B cell (primary cell): Measurements from ENCODE around the gene PALLD. TPM values are rescaled to one million over a fixed set of nuclear protein-coding genes. Genes with fewer than 3 reads are reported as not detected.

Source experiments
- ATAC-seq: fragments of 200-7000 bp; cut with Tn5 transposase; one replicate; pipeline ENCODE4 v1.10.0; 2021; ENCODE audit warnings: low read depth, mild to moderate bottlenecking, moderate number of reproducible peaks, moderate library complexity
- CTCF ChIA-PET: fragments of 350-600 bp; sonication (Branson Sonifier 250); formaldehyde crosslinking; loops from one replicate; lab custom pipeline; 2021; ENCODE audit warnings: antibody characterized with exemption, inconsistent platforms; lab: Charles Lee
- POLR2A ChIA-PET: fragments of 350-600 bp; sonication (Branson Sonifier 250); formaldehyde crosslinking; loops from one replicate; lab custom pipeline; 2021; ENCODE audit warnings: antibody characterized with exemption; lab: Charles Lee
- DNase-seq: peaks from one replicate; pipeline ENCODE4 v3.0.0; 2013
- H2AFZ ChIP-seq: 2 replicates; pipeline ENCODE4 v1.6.1; 2012; ENCODE audit warnings: mild to moderate bottlenecking, low read depth, low read length; ENCODE audit not compliant: insufficient read depth, poor library complexity, severe bottlenecking
- H3K27ac ChIP-seq, 2 donors: 1 replicate in 1 of 2; 2 replicates in 1 of 2; pipeline ENCODE4 v1.5.1; 2012 to 2013; ENCODE audit warnings: low read length in 2 of 2, mild to moderate bottlenecking in 2 of 2, moderate library complexity in 1 of 2
- H3K27me3 ChIP-seq, 4 experiments: fragments of 200-600 bp in 1 of 4; sonication (generic) in 1 of 4; replicated peaks in 1 of 4; 1 replicate in 2 of 4; 2 replicates in 2 of 4; pipeline versions ENCODE4 v1.6.1 to v1.7.0; 2013 to 2016; ENCODE audit warnings: low read length in 3 of 4, mild to moderate bottlenecking in 2 of 4, mixed read lengths in 1 of 4, moderate library complexity in 1 of 4; ENCODE audit not compliant: insufficient read depth in 4 of 4, control insufficient read depth in 3 of 4; ENCODE audit errors: control extremely low read depth in 1 of 4
- H3K36me3 ChIP-seq, 2 experiments: replicated peaks in 1 of 2; 1 replicate in 1 of 2; 2 replicates in 1 of 2; pipeline versions ENCODE4 v1.6.1 to v1.7.1; 2013; ENCODE audit warnings: low read length in 1 of 2; ENCODE audit not compliant: insufficient read depth in 2 of 2, control insufficient read depth in 1 of 2; ENCODE audit errors: control extremely low read depth in 1 of 2, extremely low read depth in 1 of 2
- H3K4me1 ChIP-seq, 2 donors: fragments of 200-600 bp in 1 of 2; sonication (generic) in 1 of 2; 1 replicate in 1 of 2; 2 replicates in 1 of 2; pipeline versions ENCODE4 v1.5.1 to v1.6.1; 2013 to 2017; ENCODE audit warnings: low read length in 2 of 2; ENCODE audit not compliant: control insufficient read depth in 2 of 2, insufficient read depth in 2 of 2
- H3K4me2 ChIP-seq: replicated peaks from 2 replicates; pipeline ENCODE3; 2012; ENCODE audit warnings: mild to moderate bottlenecking, low read depth, low read length; ENCODE audit not compliant: poor library complexity, severe bottlenecking
- H3K4me3 ChIP-seq, 5 experiments: fragments of 200-600 bp in 1 of 5; sonication (generic) in 1 of 5; 1 replicate in 3 of 5; 2 replicates in 2 of 5; pipeline versions ENCODE4 v1.5.1 to v1.7.0; 2011 to 2016; ENCODE audit warnings: low read length in 4 of 5, mild to moderate bottlenecking in 4 of 5, low read depth in 2 of 5, control low read depth in 1 of 5, moderate library complexity in 1 of 5; ENCODE audit not compliant: insufficient read depth in 1 of 5; ENCODE audit errors: control extremely low read depth in 1 of 5, extremely low read depth in 1 of 5
- H3K79me2 ChIP-seq: fragments of 200-600 bp; sonication (generic); one replicate; pipeline ENCODE4 v1.6.0; 2016; ENCODE audit warnings: low read length; ENCODE audit not compliant: control insufficient read depth, insufficient read depth
- H3K9ac ChIP-seq: fragments of 200-600 bp; sonication (generic); 2 replicates; pipeline ENCODE4 v1.6.1; 2017; ENCODE audit warnings: mild to moderate bottlenecking, low read length, moderate library complexity
- H3K9me3 ChIP-seq, 3 donors: one replicate each; pipeline versions ENCODE4 v1.6.1 to v1.7.1; 2013; ENCODE audit warnings: low read length in 2 of 3; ENCODE audit not compliant: control insufficient read depth in 2 of 3, insufficient read depth in 1 of 3; ENCODE audit errors: control extremely low read depth in 1 of 3
- H4K20me1 ChIP-seq: 2 replicates; pipeline ENCODE4 v1.6.0; 2012; ENCODE audit warnings: mild to moderate bottlenecking, low read length; ENCODE audit not compliant: insufficient read depth, control insufficient read depth, poor library complexity, severe bottlenecking
- H3K27ac Mint-ChIP-seq: one replicate; pipeline ENCODE4 v1.8.0; 2021; ENCODE audit warnings: mixed read lengths
- H3K27me3 Mint-ChIP-seq: one replicate; pipeline ENCODE4 v1.8.0; 2021; ENCODE audit warnings: mixed read lengths
- H3K4me1 Mint-ChIP-seq: one replicate; pipeline ENCODE4 v1.8.0; 2021; ENCODE audit warnings: mixed read lengths
- H3K4me3 Mint-ChIP-seq: one replicate; pipeline ENCODE4 v1.8.0; 2021; ENCODE audit warnings: mixed read lengths
- H3K9me3 Mint-ChIP-seq: one replicate; pipeline ENCODE4 v1.8.0; 2022; ENCODE audit warnings: mixed read lengths; ENCODE audit not compliant: insufficient read depth
- CTCF ChIP-seq: fragments of 200-600 bp; IDR thresholded peaks from one replicate; pipeline ENCODE4 v1.8.0; 2022; ENCODE audit warnings: antibody characterized with exemption, mild to moderate bottlenecking
- EZH2 ChIP-seq: IDR thresholded peaks from 2 replicates; pipeline ENCODE4 v1.6.1; 2012; ENCODE audit warnings: borderline replicate concordance, low read depth, mild to moderate bottlenecking, moderate library complexity, low read length; ENCODE audit not compliant: insufficient read depth, poor library complexity, severe bottlenecking
- WGBS: methylation state at CpG from one replicate; pipeline ENCODE4 v1.1.5; 2013; ENCODE audit warnings: missing lambda C conversion rate; ENCODE audit not compliant: insufficient coverage; 5-methylcytosine and 5-hydroxymethylcytosine counted together
- intact Hi-C: fragments of 100-400 bp; cut with micrococcal nuclease; formaldehyde crosslinking; loops from one replicate; pipeline ENCODE4 v1.10.0; 2022
- polyA plus RNA-seq: library from polyadenylated mRNA; depleted of rRNA; stranded (reverse); fragments of >200 nt; gene quantifications from 2 replicates; pipeline ENCODE4 v1.2.3, GENCODE V29; 2012
- total RNA-seq, 2 donors: library from RNA; stranded (reverse); fragments of 120-200 nt in 1 of 2; gene quantifications; 1 replicate in 1 of 2; 2 replicates in 1 of 2; pipeline versions ENCODE4 v1.2.3 to v1.2.4, GENCODE V29; 2013 to 2022

The PALLD gene
- total and polyA plus RNA-seq, 2 donors (not counting 1 experiment from before 2014, with no cell fraction given), result 0.63 to 0.71 TPM

- Histone ChIP-seq H3K27ac (no peak overlapping the region), H4K20me1 (no peaks in the 10 kb centered on the region), H3K27me3 (no peaks in the 10 kb centered on the region), H3K4me1 (no peaks in the 10 kb centered on the region), H3K4me2 (no peak overlapping the region), H3K9me3 (no peaks in the 10 kb centered on the region), H3K79me2 (no peaks in the 10 kb centered on the region), H3K4me3 (no peak overlapping the region), H3K36me3 (no peaks in the 10 kb centered on the region), H3K9ac (no peak overlapping the region), H2AFZ (no peak overlapping the region)
- ChIA-PET CTCF (no interaction called here), POLR2A (no interaction called here)
- WGBS, result no CpG with 5 or more reads among the region's 1 CpG
- TF ChIP-seq CTCF (no peak), EZH2 (no peak)
- Mint-ChIP-seq H3K4me3 (no peak overlapping the region), H3K27ac (no peak overlapping the region), H3K27me3 (no peaks in the 10 kb centered on the region), H3K4me1 (no peaks in the 10 kb centered on the region), H3K9me3 (no peaks in the 10 kb centered on the region)
- DNase-seq, result no peak
- intact Hi-C loops, result no loop called here
- no peak for ATAC-seq
Observed at GRCh38 chr4:168887809-168888208, 391.0 kb downstream of the PALLD start.

GRCh38 chr4:168888715-168889215 lies 391.9 kb downstream of the PALLD start:
- ChIA-PET CTCF (no interaction called here), POLR2A (no interaction called here)
- Histone ChIP-seq H3K27me3 (no peaks in the 10 kb centered on the region), H4K20me1 (no peaks in the 10 kb centered on the region), H3K79me2 (no peaks in the 10 kb centered on the region), H3K4me1 (no peaks in the 10 kb centered on the region), H3K9me3 (no peaks in the 10 kb centered on the region), H3K9ac (no peak overlapping the region), H3K36me3 (no peaks in the 10 kb centered on the region), H3K27ac (no peak overlapping the region), H3K4me2 (no peak overlapping the region), H2AFZ (no peak overlapping the region), H3K4me3 (no peak overlapping the region)
- Mint-ChIP-seq H3K27me3 (no peaks in the 10 kb centered on the region), H3K9me3 (no peaks in the 10 kb centered on the region), H3K4me1 (no peaks in the 10 kb centered on the region), H3K27ac (no peak overlapping the region), H3K4me3 (no peak overlapping the region)
- TF ChIP-seq EZH2 (no peak), CTCF (no peak)
- intact Hi-C loops, result no loop called here
- no peak for ATAC-seq
- no peak for DNase-seq
- WGBS, result 94% methylated on average over 2 of the region's 6 CpGs
